Stimulated activated CD8-positive, alpha-beta memory T cell treated with anti-CD3 and anti-CD28 coated beads, Interleukin-7, amount 100 ng/mL, for 24 hours (primary cell): ENCODE results near the gene CDHR4.
"Not testable (repeated sequence)": the region's sequence is repeated elsewhere in the genome, so short reads cannot be mapped to it uniquely, and the experiment has no call there.

ENCODE experiments used
- DNase-seq: peaks from one replicate; pipeline ENCODE4 v3.0.0-alpha.2; 2020; ENCODE audit warnings: low read depth

The CDHR4 gene

GRCh38 chr3:49799761-49800160 lies at the start of gene CDHR4:
Gene CDHR4, minus strand, starts transcription at chr3:49799873. Its CDS starts 61 bp downstream, at chr3:49799812.
- no peak for DNase-seq

- DNase-seq = no peak
Measured at GRCh38 chr3:49845694-49846093, 46.0 kb upstream of the CDHR4 start.

- DNase-seq = no peak
Measured at GRCh38 chr3:49844464-49845183, 45.0 kb upstream of the CDHR4 start.

GRCh38 chr3:49842843-49843517 lies 43.3 kb upstream of the CDHR4 start:
- DNase-seq = no peak

GRCh38 chr3:49841806-49842205 lies 42.1 kb upstream of the CDHR4 start:
- no peak for DNase-seq

- DNase-seq = no peak
Measured at GRCh38 chr3:49841126-49841696, 41.5 kb upstream of the CDHR4 start.

GRCh38 chr3:49840388-49840787 lies 40.7 kb upstream of the CDHR4 start:
- no peak for DNase-seq

- DNase-seq = peak; percentile 59
Measured at GRCh38 chr3:49839193-49839809, 39.6 kb upstream of the CDHR4 start.

GRCh38 chr3:49831341-49831740 lies 31.7 kb upstream of the CDHR4 start:
- DNase-seq = no peak

- no peak for DNase-seq
Measured at GRCh38 chr3:49826016-49826415, 26.3 kb upstream of the CDHR4 start.

GRCh38 chr3:49823131-49823530 lies 23.5 kb upstream of the CDHR4 start:
- DNase-seq = not testable (repeated sequence)

- no peak for DNase-seq
Measured at GRCh38 chr3:49813497-49814174, 14.0 kb upstream of the CDHR4 start, which contains the start of gene UBA7. Gene UBA7, minus strand, starts transcription at chr3:49813953. Its CDS starts 166 bp downstream, at chr3:49813787.

- DNase-seq = no peak
Measured at GRCh38 chr3:49812916-49813496, 13.3 kb upstream of the CDHR4 start.

- DNase-seq = no peak
Measured at GRCh38 chr3:49807431-49808114, 7.9 kb upstream of the CDHR4 start.

- DNase-seq = no peak
Measured at GRCh38 chr3:49806850-49807249, 7.2 kb upstream of the CDHR4 start.

GRCh38 chr3:49805897-49806701 lies 6.4 kb upstream of the CDHR4 start:
- no peak for DNase-seq

- no peak for DNase-seq
Measured at GRCh38 chr3:49805367-49805782, 5.7 kb upstream of the CDHR4 start.

- no peak for DNase-seq
Measured at GRCh38 chr3:49804141-49805041, 4.7 kb upstream of the CDHR4 start.

GRCh38 chr3:49803465-49804140 lies 3.9 kb upstream of the CDHR4 start:
- no peak for DNase-seq
